ENCODE data around the gene EPOP. TPM values are rescaled to one million over a fixed set of nuclear protein-coding genes. Genes with fewer than 3 reads are reported as not detected.

Gene EPOP
- total RNA-seq, 2 donors from 2014 or later = 27.5 to 31.3 TPM

- Mint-ChIP-seq H3K27ac (peak overlapping the region; percentile 13 to 83), H3K36me3 (peaks cover 36 to 44% of the 10 kb centered on the region in 2 donors), H3K9me3 (no peaks in the 10 kb centered on the region)
- ATAC-seq (no peak), DNase-seq (ENCODE audit: low spot score in 2 of 2) (no peak)
These were observed 34.5 kb upstream of the EPOP start for GRCh38 chr17:38709104-38709820.

GRCh38 chr17:38707678-38708351 lies 33.1 kb upstream of the EPOP start:
- Mint-ChIP-seq H3K27ac (peak overlapping the region; percentile 40 to 94), H3K9me3 (no peaks in the 10 kb centered on the region), H3K36me3 (peaks cover 51 to 56% of the 10 kb centered on the region in 2 donors)
- DNase-seq (ENCODE audit: low spot score in 2 of 2) (no peak), ATAC-seq (no peak)

- peak in 1 of 2 donors; percentile 11 for ATAC-seq
- peaks cover 53 to 56% of the 10 kb centered on the region in 2 donors for H3K36me3 Mint-ChIP-seq
- H3K27ac Mint-ChIP-seq = peak overlapping the region; percentile 94 to 98
- no peaks in the 10 kb centered on the region for H3K9me3 Mint-ChIP-seq
- DNase-seq (ENCODE audit: low spot score in 2 of 2) = no peak
These were observed 31.9 kb upstream of the EPOP start for GRCh38 chr17:38706505-38707216.

GRCh38 chr17:38705803-38706504 lies 31.2 kb upstream of the EPOP start:
- peak overlapping the region; percentile 94 to 98 for H3K27ac Mint-ChIP-seq
- H3K9me3 Mint-ChIP-seq = no peaks in the 10 kb centered on the region
- H3K36me3 Mint-ChIP-seq = peaks cover 52 to 56% of the 10 kb centered on the region in 2 donors
- DNase-seq (ENCODE audit: low spot score in 2 of 2) = no peak
- no peak for ATAC-seq

- Mint-ChIP-seq H3K36me3 (peaks cover 48 to 56% of the 10 kb centered on the region in 2 donors), H3K9me3 (no peaks in the 10 kb centered on the region), H3K27ac (peak overlapping the region in 1 of 2 donors; percentile 94)
- ATAC-seq (no peak), DNase-seq (ENCODE audit: low spot score in 2 of 2) (no peak)
These were observed 30.7 kb upstream of the EPOP start for GRCh38 chr17:38705523-38705802.

- DNase-seq (ENCODE audit: low spot score in 2 of 2) = peak in 1 of 2 donors; percentile 64
- H3K36me3 Mint-ChIP-seq = peaks cover 48 to 52% of the 10 kb centered on the region in 2 donors
These were observed 30.1 kb upstream of the EPOP start, which contains the start of gene MLLT6 for GRCh38 chr17:38704606-38705522. TSS of gene MLLT6 (plus strand) at chr17:38705273. CDS start at chr17:38705633, 360 bp downstream.

GRCh38 chr17:38703742-38704605 lies 29.2 kb upstream of the EPOP start:
- peak; percentile 78 to 83 for DNase-seq (ENCODE audit: low spot score in 2 of 2)
- Mint-ChIP-seq H3K36me3 (peaks cover 44 to 48% of the 10 kb centered on the region in 2 donors), H3K9me3 (peaks cover 4% of the 10 kb centered on the region in 2 donors), H3K27ac (peak overlapping the region; percentile 100)
- ATAC-seq = peak; percentile 3 to 29

More at GRCh38 chr17:38704606-38705522, 30.1 kb upstream of the EPOP start, which contains the start of gene MLLT6:
- H3K27ac Mint-ChIP-seq = peak within 1 kb of the TSS; percentile 100
- ATAC-seq = peak in 1 of 2 donors; percentile 5
- peaks cover 4% of the 10 kb centered on the region in 2 donors for H3K9me3 Mint-ChIP-seq

- ATAC-seq (no peak), DNase-seq (ENCODE audit: low spot score in 2 of 2) (peak; percentile 29 to 68)
- peak overlapping the region; percentile 100 for H3K27ac Mint-ChIP-seq
- H3K36me3 Mint-ChIP-seq = peaks cover 41 to 48% of the 10 kb centered on the region in 2 donors
- peaks cover 4% of the 10 kb centered on the region in 2 donors for H3K9me3 Mint-ChIP-seq
These were observed 28.4 kb upstream of the EPOP start for GRCh38 chr17:38702916-38703741.

GRCh38 chr17:38702166-38702915 lies 27.6 kb upstream of the EPOP start:
- H3K36me3 Mint-ChIP-seq = peaks cover 35 to 43% of the 10 kb centered on the region in 2 donors
- peak overlapping the region; percentile 100 for H3K27ac Mint-ChIP-seq
- H3K9me3 Mint-ChIP-seq = peaks cover 4% of the 10 kb centered on the region in 2 donors
- ATAC-seq = peak; percentile 10 to 49
- DNase-seq (ENCODE audit: low spot score in 2 of 2) = peak; percentile 75 to 85

- peaks cover 30 to 36% of the 10 kb centered on the region in 2 donors for H3K36me3 Mint-ChIP-seq
- peaks cover 4% of the 10 kb centered on the region in 2 donors for H3K9me3 Mint-ChIP-seq
- H3K27ac Mint-ChIP-seq = peak overlapping the region; percentile 99 to 100
- peak; percentile 76 to 87 for DNase-seq (ENCODE audit: low spot score in 2 of 2)
- ATAC-seq = peak; percentile 75 to 76
These were observed 26.9 kb upstream of the EPOP start for GRCh38 chr17:38701504-38702165.

GRCh38 chr17:38698760-38699159 lies 24.0 kb upstream of the EPOP start:
- Mint-ChIP-seq H3K36me3 (peaks cover 9 to 17% of the 10 kb centered on the region in 2 donors), H3K27ac (peak overlapping the region in 1 of 2 donors; percentile 14), H3K9me3 (peaks cover 4% of the 10 kb centered on the region in 2 donors)
- DNase-seq (ENCODE audit: low spot score in 2 of 2) (no peak), ATAC-seq (no peak)

GRCh38 chr17:38697061-38697820 lies 22.5 kb upstream of the EPOP start:
- H3K27ac Mint-ChIP-seq = no peak overlapping the region
- H3K9me3 Mint-ChIP-seq = peaks cover 4% of the 10 kb centered on the region in 2 donors
- no peak for DNase-seq (ENCODE audit: low spot score in 2 of 2)
- no peak for ATAC-seq
- H3K36me3 Mint-ChIP-seq = peaks cover 0 to 5% of the 10 kb centered on the region in 2 donors

All from activated naive CD4-positive, alpha-beta T cell treated with anti-CD3 and anti-CD28 coated beads, Interleukin-2, amount 50 U/mL, for 72 hours (primary cell).